NCI-H2171 (cell line): ENCODE measurements around the gene WDR59.
"Not testable (repeated sequence)": the region's sequence is repeated elsewhere in the genome, so short reads cannot be mapped to it uniquely, and the experiment has no call there.

Experiments
- DNase-seq: peaks from one replicate; lab custom pipeline; 2025; lab: John Stamatoyannopoulos, UW

The WDR59 gene

DNA sequence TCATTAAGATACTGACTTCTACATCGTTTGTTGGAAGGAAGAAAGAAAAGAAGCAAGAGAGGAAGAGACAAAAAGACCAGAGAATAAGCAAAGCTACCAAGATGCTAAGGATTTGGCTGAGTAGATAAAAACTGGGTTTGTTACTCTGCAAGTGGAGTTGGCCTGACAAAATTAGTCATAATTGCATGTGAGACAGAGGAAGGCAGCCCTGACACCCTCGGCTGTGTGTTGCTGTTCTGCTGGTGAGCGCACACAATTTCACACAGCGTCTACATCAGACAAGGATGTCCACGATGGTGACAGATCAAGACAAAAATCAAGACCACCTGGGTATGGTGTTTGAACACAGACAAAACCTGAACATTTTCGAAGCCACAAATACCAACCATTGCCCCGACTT is 134.9 kb downstream of the WDR59 start:
- no peak for DNase-seq

DNA sequence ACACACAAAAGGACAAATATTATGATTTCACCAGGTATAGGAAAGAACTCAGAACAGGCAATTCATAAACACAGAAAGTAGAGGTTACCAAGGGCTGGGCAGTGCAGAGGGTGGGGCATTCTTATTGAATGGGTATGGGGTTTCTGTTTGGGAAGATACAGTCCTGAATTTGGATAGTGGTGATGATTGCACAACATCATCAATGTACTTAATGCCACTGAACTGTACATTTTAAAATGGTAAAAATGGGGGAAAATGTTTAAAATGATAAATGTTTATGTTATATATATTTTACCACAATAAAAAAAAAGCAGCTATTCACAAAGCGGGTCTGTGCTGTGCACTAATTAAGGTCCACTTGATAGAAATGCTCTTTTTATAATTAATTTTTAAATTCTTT is 137.7 kb downstream of the WDR59 start:
- no peak for DNase-seq

GRCh38 chr16:74846714-74847113 is 138.2 kb downstream of the WDR59 start:
- DNase-seq, result no peak

DNA sequence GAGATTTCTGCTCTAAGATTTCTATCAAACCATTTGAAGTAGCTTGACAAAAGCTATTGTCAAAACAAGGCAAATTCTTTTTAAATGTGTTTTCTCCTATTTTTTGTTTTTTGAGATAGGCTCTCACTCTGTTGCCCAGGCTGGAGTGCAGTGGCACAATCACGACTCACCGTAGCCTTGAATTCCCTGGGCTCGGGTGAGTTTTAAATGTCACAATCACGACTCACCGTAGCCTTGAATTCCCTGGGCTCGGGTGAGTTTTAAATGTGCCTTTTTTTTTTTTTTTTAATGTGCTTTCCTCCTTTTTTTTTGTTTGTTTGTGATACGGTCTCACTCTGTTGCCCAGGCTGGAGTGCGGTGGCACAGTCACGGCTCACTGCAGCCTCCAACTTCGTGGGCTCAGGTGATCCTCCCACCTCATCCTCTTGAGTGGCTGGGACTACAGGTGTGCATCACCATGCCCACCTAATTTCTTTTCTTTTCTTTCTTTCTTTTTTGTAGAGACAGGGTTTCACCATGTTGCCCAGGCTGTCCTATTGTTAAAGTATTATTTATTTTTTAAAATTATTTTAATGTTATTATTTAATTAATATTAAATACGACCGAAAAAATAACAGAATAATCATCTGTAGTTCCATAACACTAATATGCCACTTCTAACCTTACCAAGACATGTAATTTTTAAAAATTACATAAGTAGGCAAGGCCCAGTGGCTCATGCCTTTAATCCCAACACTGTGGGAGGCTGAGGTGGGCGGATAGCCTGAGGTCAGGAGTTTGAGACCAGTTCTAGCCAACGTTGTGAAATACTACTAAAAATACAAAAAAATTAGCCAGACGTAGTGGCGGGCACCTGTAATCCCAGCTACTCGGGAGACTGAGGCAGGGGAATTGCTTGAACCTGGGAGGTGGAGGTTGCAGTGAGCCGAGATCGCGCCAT is 140.6 kb downstream of the WDR59 start:
- no peak for DNase-seq

DNA sequence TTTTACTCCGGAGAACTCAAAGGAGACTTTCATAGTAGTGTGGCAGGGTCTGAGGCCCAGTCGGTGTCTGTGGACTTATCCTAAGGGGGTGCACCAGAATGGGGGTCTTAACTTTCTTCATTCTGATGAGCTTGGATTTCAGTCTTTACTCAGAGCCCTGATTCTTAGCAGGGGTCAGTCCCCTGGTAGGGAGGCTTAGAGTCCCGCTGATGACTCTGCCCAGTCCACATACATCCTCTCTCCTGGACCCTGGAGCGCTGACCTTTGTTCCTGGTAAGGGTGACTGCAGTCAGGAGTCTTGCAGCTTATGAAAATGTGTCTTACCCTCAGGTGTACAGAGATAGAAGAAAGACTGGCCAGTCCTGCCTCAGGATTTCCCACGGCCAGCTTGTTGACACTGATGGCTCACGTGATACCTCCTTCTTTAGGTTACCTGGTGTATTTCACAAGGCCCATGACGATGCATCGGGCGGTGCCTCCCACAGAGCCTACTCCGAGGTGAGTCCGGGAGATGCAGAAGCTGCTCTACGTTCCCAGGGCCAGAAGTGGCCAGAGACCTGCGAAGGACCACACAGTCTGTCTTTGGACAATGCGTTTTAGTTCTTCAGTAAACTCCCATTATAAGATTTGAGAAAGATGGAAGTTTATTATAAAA is 141.4 kb downstream of the WDR59 start:
- DNase-seq, result not testable (repeated sequence)

GRCh38 chr16:74842413-74842812 is 142.5 kb downstream of the WDR59 start:
- DNase-seq, result peak; percentile 9

- DNase-seq, result no peak
Observed at GRCh38 chr16:74841904-74842303, 143.0 kb downstream of the WDR59 start.

- no peak for DNase-seq
Observed at GRCh38 chr16:74841469-74841868, 143.5 kb downstream of the WDR59 start.

DNA sequence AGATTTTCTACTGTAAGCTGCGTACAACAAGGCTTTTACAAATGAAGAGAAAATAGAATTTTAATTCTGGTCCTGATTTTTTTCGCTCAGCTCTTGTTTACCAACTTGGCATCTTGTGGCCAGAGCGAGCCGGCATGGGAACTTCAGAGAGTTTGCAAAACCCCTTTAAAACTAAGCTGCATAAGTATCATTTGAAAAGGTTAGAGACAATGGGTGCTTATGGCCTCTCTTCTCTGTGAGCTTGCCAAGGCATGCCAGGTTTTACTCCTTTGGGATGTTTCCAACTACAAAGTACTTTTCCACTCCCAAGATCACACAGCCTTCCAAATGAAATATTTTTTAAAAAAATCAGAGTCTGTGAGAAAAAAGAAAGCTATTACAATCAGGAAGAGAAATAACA is 147.9 kb downstream of the WDR59 start:
- peak; percentile 46 for DNase-seq

DNA sequence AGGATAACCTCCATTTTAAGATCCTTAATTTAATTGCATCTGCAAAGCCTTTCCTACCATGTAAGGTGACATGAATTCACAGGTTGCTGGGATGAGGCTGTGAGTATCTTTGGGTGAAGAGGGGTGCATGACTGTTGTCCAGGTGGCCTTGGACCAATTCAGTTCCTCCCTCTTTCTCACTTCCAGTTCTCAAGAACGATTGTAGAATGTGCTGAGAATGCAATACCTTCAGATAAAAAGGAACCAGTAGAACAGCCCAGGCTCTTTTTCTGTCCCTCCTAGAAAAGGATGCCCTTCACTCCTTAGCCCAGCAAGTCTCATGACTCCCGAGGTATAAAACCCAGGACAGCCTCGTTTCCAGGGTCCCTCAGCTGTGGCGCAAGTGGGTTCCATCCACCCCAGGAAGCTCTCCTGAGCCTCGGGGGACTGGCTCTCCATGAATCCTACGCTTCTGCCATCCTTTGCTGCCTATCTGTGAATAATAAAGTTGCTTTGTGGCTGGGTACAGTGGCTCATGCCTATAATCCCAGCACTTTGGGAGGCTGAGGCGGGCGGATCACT is 148.7 kb downstream of the WDR59 start:
- DNase-seq, result no peak

GRCh38 chr16:74832228-74832627 is 152.7 kb downstream of the WDR59 start:
- DNase-seq, result no peak

DNA sequence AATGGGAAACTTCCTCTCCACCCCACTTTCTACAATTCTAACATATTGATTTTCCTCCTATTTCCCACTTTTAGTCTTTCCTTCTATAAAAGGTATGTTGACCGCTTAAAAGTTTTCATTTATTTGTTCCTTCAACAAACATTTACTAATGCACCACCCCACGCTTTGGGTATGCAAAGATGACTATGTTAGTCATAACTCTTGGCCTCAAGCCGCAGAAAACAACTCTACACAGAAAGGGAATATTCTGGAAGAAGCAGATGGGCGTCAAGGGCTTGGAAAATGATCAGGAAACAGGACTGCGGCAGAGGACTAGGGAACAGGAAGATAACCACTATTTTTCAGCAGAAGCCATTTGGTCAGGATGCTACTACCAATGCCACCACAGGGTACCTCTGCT is 153.5 kb downstream of the WDR59 start:
- no peak for DNase-seq

GRCh38 chr16:74830648-74831047 is 154.3 kb downstream of the WDR59 start:
- no peak for DNase-seq

DNA sequence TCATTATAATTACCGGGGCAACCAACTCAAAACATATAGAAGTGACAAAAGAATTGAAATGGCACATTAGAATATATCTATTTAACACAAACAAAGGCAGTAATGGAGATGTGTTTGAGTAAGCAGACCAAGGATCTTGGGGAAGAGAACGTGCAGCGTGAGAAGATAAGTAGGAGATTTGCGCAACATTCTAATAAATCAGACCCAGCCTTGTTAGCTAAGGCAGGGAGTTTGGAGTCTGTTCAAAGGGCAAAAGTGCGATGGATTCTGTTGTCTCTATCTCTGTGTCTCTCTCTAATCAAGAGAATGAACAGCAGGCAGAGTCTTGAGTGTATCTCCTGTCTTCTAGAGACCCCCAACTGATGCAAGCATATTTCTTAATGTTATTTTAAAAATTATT is 155.3 kb downstream of the WDR59 start:
- DNase-seq, result no peak

GRCh38 chr16:74825941-74826340 is 159.0 kb downstream of the WDR59 start:
- DNase-seq, result no peak

DNA sequence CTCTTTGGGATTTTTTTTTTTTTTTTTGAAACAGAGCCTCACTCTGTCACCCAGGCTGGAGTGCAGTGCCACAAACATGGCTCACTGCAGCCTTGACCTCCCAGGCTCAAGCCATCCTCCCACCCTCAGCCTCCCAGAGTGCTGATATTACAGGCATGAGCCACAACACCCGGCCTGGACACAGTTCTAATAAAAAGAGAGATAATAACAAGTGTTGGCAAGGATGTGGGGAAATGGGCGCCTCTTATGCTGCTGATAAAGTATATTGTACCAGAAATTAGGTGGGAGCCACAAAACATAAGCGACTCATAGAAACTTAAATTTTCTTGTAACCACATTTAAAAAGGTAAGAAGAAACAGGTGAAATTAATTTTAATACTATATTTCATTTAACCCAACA is 159.9 kb downstream of the WDR59 start:
- no peak for DNase-seq
